MV-4-11 (cell line): Measurements from ENCODE around the gene ACTR5.
"Not testable (repeated sequence)": the region's sequence is repeated elsewhere in the genome, so short reads cannot be mapped to it uniquely, and the experiment has no call there.

Experiments
- DNase-seq: peaks from one replicate; lab custom pipeline; 2025; lab: John Stamatoyannopoulos, UW

ACTR5 gene

DNA sequence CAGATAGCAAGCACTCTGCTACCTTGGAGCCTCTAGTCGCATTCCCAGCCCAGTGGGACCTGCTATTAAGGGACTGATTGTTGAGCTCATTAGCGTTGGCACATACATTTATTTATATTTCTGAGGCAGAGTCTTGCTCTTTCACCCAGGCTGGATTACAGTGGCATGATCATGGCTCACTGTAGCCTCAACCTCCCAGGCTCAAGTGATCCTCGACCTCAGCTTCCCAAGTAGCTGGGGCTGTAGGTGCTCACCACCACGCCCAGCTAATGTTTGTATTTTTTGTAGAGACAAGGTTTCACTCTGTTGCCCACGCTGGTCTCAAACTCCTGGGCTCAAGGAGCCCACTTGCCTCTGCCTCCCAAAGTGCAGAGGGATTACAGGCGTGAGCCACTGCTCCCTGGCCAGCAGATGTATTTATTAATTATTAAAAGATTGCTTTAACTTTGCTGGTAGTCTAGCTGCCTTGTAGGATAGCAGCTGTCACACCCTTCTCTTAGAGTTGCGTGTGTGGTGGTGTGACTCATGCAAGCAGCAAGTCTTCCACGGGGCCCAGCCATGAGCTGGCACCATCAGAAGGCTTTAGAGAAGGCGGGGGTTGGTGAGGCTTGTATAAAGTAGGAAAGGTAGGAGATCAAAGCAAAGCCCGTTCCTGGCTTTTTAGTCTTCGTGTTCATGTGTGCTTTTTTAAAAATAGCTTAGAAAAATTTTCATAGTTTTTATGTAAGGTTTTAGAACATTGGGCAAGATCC is 16.5 kb downstream of the ACTR5 start:
- peak; percentile 76 for DNase-seq

DNA sequence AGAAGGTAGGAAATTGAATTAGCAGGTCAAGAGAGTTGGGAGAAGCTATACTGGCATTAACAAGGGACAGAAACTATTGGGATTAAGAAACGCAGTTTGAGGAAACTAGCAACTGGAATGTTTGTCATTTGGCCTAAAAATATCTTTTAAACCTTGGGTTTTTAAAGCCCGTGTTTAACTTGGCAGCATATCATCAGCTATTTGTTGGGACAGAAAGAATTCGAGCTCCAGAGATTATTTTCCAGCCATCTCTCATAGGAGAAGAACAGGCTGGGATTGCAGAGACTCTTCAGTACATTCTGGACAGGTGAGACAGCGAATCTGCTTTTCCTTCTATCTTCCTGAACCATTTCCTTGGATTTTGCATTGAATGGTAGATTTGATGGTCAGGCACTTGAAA is 17.8 kb downstream of the ACTR5 start:
- DNase-seq: no peak

DNA sequence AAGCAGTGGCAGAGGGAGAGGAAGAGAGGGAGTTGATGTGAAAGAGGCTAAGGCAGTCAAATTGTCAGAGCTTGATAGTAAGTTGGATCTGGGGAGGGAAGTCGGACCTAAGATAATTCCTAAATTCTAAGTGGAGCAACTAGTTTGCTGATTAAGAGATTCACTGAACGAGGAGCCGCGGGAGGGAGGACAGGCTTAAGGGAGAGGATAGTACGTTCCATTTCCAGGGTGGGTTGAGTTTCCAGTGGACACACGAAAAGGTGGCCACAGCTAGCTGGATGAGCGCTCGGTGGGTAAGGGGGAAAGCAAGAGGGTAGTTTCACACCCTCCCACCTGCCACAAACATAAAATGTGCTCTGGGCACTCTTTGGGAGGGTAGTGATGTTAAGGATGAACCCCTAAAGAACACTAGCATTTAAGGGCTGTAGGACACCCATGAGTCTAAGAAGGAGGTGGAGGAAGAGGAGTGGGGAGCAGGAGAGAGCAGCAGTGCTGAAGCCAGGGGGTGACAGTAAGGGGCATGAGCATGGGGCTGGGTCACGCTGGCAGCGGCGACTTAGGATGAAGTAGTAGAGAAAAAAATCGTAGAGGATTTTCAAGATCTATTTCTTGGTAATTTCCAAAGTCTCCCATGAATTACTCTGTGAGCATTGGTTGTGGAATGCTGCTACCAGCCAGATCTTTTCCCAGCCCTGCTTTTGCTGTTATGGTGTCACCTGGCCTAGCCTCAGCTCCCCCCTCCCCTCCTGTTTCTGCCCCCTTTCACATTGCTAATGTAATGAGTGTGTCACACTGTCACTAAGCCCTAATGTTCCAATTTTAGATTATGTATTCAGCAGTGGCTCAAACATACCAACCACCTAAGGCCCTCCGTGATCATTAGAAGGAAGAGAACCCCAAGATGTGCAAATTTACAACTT is 21.4 kb downstream of the ACTR5 start:
- DNase-seq: no peak

DNA sequence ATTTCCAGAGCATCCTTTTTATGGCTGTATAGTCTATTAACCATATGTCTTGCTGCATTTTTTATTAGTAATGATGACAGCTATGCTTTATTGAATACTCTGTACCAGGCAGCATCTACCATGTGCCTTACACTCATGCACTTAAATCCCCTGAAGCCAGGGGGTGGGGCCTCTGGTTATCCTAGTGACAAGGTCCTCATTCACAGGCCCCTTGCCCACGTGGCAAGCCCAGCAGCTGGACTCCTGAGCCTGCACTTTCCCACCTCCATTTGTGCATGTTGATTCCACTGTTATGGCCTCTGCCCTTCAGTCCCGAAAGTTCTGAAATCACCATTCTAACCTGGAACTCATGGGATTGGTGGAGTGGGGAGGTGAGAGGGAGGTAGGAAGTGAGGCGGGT is 22.3 kb downstream of the ACTR5 start:
- no peak for DNase-seq

DNA sequence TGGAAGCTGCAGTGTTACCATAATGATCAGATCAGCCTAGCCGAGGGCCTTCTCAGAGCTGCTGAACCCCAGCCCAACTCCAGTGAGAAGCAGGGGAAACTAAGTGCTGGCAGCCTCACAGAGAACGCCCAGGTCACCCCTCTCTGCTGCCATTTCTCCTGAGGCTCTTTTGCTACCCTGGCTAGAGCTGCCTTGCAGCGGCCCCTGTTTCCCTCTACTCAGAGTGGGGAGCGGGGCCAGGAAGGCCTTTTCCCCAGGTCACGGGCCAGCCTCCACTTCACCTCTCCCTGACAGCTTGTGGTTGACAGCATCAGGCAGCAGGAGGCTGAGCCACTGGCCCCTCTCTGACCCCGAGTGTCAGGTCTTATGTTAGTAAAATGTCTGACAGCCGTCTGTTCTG is 22.7 kb downstream of the ACTR5 start:
- no peak for DNase-seq

DNA sequence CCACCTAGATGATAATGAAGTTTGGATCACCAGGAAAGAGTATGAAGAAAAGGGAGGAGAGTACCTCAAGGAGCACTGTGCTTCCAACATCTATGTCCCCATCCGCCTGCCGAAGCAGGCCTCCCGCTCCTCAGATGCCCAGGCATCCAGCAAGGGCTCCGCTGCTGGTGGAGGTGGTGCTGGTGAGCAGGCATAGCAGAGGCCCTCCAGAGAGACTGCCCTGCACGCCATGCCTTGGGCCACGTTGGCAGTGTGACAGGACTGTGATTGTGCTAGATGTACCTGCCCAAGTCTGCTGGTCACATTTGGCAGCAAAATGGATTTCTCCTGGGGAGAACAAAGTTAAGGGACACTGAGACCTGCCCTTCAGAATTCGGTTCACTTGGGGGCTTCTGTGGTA is 23.4 kb downstream of the ACTR5 start:
- DNase-seq: no peak

DNA sequence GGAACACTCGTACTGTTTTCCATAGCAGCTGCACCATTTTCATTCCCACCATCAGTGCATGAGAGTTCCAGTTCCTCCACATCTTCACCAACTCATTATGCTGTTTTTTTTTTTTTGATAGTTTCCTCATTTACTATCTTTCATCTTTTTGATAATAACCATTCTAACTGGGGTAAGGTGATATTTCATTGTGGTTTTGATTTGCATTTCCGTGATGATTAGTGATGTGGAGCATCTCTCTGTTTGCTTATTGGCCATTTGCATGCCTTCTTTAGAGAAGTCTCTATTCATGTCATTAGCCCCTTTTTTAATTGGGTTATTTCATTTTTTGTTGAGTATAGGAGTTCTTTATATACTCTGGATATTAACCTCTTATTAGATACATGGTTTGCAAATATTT is 25.9 kb downstream of the ACTR5 start:
- DNase-seq: no peak

DNA sequence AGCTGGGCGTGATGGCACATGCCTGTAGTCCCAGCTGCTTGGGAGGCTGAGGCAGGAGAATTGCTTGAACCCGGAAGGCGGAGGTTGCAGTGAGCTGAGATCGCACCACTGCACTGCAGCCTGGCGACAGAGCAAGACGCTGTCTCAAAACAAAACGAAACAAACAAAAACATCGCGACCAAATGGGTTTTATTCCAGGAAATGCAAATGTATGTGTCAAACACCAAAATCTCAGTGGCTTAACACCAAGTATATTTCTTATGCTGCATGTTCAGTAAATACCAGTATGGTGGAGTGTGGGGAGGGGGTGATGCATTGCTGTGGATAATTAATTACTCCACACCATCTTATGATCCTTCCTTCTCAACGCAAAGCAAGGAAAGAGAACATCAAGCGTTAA is 28.1 kb downstream of the ACTR5 start:
- no peak for DNase-seq

DNA sequence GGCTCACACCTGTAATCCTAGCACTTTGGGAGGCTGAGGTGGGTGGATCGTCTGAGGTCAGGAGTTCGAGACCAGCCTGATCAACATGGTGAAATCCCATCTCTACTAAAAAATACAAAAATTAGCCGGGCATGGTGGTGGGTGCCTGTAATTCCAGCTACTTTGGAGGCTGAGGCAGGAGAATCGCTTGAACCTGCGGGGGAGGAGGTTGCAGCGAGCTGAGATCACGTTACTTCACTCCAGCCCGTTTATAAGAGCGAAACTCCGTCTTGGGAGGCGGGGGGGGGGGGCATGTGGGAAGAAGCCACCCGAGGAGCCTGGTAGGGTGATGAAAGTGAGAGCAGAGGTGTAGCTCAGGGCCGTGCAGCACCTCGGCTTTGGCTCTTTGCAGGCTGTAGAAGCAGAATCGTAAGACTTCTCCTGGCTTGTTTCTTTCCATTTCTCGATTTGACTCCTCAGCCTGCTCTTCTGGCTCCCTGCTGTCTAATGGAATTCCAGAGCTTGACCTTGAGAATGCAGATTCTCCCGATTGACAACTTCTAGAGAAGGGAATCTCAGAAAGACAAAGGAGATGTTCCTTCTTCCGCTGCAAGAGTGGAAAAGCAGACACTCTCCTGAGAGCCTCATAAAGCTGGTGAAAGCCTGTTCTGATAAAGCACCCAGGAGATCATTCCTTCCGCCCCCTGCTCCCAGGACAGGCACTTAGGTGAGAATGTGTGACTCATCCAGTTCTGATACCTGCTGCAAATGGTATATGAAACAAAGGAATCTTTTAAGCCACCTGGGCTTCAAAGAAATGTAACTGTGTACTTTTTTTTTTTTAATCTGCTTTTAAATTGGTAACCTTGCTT is 31.2 kb downstream of the ACTR5 start:
- DNase-seq: no peak

DNA sequence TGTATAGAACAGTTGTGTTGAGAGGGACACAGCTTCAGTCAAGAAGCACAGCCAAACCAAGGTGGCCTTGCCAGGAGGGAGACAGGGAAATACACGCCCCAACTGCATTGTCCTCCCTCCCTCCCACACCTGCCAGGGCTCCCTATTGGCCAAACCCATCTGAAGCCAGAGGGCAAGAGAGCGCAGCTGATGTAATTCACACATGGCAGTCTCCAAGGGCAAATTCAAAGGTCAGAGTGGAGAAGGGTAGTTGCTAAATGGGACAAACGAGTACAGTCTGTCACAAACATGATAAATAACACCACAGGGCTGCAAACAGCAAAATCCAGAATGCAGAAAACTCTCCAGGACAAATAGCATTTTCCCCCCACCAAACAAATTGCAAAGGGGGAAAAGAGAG is 34.0 kb downstream of the ACTR5 start:
- no peak for DNase-seq

DNA sequence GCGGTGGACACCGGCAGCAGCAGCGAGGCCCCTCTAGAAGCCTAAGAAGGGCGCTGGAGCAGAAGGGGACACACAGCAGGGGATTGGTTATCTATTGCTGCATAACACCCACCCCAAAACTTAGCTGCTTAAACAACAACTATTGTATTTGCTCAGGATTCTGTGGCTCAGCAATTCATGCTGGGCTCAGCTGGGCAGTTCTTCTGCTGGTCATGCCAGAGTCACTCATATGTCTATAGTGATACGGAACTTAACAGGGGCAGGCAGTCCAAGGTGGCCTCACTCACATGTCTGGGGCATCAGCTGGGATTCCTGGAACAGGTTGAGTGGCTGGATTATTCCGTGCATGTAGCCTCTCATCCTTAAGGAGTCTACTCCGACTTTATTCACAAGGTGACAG is 39.6 kb downstream of the ACTR5 start:
- no peak for DNase-seq

DNA sequence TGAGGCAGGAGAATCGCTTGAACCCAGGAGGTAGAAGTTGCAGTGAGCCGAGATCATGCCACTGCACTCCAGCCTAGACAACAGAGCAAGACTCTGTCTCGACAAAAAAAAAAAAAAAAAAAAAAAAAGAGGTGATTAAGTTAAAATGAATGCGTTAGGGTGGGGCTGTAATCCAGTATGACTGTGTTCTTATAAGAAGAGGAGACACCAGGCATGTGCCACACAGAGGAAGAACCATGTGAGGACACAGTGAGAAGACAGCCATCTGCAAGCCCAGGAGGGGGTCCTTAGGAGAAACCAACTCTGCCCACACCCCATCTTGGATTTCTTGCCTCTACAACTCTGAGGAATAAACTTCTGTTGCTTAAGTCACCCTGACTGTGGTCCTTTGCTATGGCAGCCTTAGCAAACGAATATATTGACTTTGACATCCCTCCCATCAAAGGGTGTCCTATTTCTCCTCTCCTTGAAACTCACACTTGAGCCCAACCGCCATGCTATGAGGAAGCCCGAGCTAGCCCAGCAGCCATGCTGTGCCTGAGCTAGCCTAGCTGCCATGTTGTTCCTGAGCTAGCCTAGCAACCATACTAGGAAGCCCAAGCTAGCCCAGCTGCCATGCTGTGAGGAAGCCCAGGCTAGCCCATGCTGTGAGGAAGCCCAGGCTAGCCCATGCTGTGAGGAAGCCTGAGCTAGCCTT is 41.4 kb downstream of the ACTR5 start:
- DNase-seq: no peak

DNA sequence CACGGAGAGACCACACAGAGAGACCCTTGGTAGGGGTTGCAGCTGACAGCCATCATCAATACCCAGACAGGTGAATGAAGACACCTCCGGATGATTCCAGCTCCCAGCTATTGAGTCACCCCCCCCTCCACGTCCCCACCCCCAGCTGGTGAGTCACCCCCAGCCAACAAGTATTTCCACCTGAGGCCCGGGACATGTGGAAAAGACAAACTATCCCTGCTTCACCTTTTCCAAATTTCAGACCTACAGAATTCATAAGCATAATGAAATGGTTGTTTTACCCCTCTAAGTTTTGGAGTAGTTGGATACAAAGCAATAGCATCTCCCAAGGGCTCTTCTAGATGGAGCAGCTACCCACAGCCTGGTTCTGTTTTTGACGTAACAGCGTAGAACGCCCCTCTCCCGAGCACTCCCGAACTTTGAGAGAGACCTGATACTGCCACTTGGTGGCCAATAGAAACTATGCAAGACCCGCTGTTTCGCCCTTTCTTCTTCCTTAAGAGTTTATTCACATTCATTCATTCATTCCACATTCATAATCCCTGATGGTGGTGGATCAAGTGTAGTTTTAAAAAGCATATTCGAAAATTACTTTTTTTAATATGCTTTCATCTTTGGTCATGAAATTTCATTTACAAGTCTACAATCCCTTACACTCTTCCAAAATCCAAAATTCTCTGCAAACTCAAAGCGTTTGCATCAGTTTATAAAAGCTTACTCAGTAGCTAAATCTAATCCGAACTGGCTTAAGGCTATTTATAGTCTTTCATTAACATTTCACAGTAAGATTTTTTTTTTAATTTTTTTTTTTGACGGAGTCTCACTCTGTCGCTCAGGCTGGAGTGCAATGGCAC is 42.2 kb downstream of the ACTR5 start:
- DNase-seq: peak; percentile 60

DNA sequence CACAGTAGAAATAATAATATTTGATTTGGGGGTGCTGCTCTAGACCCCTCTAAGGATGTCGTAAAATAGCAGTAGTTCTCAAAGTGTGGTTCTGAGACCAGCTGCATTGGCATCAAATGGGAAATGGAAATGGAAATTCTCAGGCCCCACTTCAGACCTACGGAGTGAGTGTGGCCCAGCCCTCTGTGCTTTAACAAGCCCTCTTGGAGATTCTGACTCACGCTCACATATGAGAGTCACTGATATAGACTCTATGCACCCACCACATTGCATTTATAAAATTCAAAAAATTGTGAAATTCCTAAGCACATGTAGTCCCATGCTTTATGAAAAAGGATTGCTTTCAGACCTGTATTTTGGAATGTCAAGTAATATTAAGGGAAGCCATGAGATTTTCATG is 43.0 kb downstream of the ACTR5 start:
- no peak for DNase-seq

DNA sequence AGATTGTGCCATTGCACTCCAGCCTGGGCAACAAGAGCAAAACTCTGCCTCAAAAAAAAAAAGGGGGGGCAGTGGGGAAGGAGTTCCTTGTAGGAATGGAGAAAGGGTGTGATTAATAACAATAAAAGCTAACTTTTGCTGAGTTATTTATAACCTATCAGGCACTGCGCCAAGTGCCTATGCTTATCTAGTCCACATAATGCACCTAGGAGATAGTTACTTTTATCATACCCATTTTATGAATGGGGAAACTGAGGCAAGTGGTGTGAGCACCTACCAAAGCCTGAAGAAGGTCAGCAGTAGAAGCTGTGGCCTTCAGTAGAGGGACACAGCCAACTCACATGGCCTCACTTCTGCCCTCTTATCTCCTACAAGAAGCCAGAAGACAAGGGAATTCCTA is 43.7 kb downstream of the ACTR5 start:
- DNase-seq: no peak

DNA sequence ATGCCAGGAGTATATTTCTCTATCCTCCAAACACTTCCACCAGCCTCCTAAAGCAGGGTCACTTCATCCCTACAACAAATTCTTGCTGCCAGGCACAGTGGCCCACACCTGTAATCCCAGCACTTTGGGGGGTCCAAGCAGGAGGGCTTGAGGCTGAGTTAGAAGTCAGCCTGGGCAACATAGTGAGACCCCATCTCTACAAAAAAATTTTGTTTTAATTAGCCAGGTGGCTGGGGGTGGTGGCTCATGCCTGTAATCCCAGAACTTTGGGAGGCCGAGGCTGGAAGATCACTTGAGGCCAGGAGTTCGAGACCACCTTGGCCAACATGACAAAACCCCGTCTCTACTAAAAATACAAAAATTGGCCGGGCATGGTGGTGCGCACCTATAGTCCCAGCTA is 45.8 kb downstream of the ACTR5 start:
- not testable (repeated sequence) for DNase-seq

DNA sequence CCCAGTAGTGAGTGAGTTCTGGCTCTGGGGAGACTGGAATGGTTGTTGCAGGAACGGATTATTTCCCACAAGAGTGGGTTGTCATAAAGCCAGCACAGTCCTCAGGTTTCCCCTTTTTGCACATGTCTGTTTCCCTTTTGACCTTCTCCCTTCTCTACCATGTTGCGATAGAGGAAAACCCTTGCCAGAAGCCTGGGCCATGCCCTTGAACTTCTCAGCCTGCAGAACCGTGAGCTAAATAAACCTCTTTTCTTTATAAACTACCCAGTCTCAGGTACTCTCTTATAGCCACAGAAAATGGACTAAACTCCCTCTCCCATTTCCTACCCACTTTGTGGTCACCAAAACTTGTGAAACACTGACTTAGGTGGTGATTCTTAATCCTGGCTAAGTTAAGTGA is 50.0 kb downstream of the ACTR5 start:
- no peak for DNase-seq

DNA sequence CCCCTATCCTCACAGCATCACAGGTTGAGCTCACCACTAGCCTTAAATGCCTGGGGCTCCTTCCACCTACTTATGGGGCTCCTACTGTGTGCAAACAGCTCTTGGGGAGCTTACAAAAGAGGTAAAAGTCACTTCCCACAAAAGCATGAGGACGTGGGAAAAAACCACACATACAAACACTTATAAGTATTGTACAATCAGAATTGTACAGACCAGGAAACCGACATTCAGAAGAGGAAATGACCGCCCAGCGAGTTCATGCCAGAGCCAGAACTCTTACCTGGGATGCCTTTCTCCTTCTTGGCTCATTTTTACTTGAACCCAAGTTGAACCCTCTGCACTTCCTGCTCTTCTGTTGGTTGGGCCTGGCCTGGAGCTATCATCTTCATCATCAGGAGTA is 50.9 kb downstream of the ACTR5 start:
- peak; percentile 76 for DNase-seq

DNA sequence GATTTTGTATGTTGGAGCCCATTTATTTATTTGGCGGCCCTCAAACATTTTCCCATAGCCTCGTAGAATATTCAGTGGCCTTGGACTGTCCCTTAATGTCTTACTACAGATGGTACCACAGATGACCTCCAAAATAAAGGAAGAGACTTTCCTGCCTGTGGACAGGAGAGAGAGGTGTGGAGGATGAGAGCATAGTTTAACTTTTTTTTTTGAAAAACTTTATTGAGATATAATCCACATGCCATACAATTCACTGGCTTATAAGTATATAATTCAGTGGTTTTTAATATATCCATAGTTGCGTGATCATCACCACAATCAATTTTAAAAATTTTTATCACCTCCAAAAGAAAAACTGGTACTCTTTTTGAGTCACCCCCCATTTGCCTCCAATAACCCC is 52.6 kb downstream of the ACTR5 start:
- DNase-seq: no peak

DNA sequence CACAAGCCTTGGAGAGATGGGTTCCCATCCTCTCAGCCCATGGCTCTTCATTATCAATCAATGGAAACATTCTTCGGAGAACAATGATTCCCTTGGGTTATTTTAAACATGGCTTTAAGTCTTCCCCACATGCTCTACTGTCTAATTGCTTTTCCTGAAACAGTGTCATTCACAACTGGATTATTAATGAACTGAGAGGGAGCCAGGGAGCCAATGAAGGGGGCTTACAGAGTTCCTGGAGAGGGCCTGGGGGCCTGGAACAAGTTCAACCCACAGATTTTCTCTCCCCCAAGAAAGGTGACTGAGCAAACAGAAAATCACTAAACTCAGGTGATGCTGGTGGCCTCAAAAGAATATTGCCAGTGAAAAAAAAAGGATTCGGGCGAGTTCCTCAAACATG is 56.0 kb downstream of the ACTR5 start:
- no peak for DNase-seq
